HEK293T (cell line): ENCODE data around the gene CCNDBP1.

ENCODE experiments used
- ELF4 ChIP-seq: fragments of 450-650 bp; IDR thresholded peaks from 2 replicates; pipeline ENCODE4 v1.6.1; 2017; ENCODE audit warnings: antibody characterized with exemption
- HDGF ChIP-seq: fragments of 450-650 bp; IDR thresholded peaks from 2 replicates; pipeline ENCODE4 v1.6.1; 2017; ENCODE audit warnings: antibody characterized with exemption, borderline replicate concordance
- LEF1 ChIP-seq: fragments of 450-650 bp; IDR thresholded peaks from 2 replicates; pipeline ENCODE4 v1.6.1; 2017; ENCODE audit warnings: mild to moderate bottlenecking, borderline replicate concordance
- SUZ12 ChIP-seq: fragments of 450-650 bp; IDR thresholded peaks from 2 replicates; pipeline ENCODE4 v1.6.1; 2016; ENCODE audit warnings: mild to moderate bottlenecking

DNA sequence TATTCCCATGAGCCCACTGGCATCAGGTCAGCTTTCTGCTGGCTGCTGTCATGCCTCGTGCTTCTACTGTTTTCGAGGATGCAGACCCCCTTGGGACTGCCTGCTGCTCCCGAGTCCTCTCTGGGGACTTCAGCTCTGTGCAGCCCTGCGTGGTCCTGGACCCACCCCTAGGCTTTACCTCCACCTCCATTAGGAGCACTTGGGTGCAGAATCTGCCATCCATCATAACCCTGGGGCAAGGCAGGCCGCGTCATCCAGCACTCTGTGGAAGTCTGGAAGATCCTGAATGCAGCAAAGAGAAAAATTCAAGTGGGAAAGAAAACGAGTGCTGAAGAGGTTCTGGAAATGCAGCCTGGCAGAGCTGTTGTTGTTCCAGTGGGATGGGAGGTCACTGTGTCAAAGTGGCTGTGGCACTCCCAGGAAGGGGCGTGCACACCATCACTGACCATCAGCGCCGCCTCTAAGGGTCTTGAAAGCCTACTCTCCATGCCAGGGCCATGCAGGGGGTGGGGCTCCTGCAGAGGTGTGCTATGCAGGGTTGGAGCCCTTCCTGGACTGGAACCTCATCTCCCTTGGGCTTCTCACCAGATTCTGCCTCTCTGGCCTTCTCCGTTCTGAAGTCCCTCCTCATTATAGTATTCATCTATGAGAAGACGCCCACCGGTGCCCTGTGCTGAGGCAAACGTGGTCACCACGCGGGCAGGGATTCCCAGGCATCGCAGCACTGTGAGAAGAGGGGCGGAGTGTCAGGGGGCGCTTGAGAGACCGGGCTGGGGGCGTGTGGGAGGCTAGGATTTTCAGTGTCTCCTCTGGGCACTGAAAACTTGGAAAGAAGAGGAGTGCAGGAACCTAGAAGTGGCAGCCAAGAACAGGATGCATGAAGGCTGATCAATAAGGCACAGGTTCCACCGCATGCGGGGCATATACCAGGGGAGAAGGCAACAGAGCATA lies 23.1 kb downstream of the CCNDBP1 start:
- TF ChIP-seq SUZ12 (no peak), LEF1 (no peak), HDGF (no peak), ELF4 (no peak)
